Vagina (tissue), 2 donors: Measurements from ENCODE around the gene KIF11.

Experiments
- POLR2AphosphoS5 ChIP-seq, 2 donors: sonication (generic); formaldehyde crosslinking; IDR thresholded peaks; one replicate each; pipeline ENCODE4 v1.9.0; 2017; ENCODE audit warnings: antibody characterized with exemption in 2 of 2, mild to moderate bottlenecking in 2 of 2, low read depth in 1 of 2; ENCODE audit not compliant: insufficient read depth in 1 of 2
- TF ChIP-seq, protein P1 (sequence below), 3 experiments: fragments of 450-650 bp in 2 of 3; fragments of 200-600 bp in 1 of 3; sonication (generic) in 1 of 3; IDR thresholded peaks; one replicate each; pipeline ENCODE4 v1.5.1; 2017 to 2019; ENCODE audit warnings: antibody characterized with exemption in 3 of 3, mild to moderate bottlenecking in 2 of 3, moderate library complexity in 2 of 3

DNA sequence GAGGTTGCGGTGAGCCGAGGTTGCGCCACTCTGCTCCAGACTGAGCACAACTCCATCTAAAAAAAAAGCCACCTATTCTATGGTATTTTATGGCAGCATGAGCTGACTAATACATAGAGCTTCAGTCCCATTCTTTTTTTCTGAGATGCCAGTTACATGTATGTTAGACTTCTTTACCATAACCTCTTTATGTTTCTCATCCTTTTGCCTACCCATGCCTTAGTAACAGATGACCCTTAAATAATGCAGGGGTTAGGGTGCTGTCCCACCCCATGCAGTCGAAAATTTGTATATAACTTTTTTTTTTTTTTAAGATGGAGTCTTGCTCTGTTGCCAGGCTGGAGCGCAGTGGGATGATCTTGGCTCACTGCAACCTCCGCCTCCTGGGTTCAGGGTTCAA is 74.1 kb downstream of the KIF11 start:
- TF ChIP-seq, protein P1, sequence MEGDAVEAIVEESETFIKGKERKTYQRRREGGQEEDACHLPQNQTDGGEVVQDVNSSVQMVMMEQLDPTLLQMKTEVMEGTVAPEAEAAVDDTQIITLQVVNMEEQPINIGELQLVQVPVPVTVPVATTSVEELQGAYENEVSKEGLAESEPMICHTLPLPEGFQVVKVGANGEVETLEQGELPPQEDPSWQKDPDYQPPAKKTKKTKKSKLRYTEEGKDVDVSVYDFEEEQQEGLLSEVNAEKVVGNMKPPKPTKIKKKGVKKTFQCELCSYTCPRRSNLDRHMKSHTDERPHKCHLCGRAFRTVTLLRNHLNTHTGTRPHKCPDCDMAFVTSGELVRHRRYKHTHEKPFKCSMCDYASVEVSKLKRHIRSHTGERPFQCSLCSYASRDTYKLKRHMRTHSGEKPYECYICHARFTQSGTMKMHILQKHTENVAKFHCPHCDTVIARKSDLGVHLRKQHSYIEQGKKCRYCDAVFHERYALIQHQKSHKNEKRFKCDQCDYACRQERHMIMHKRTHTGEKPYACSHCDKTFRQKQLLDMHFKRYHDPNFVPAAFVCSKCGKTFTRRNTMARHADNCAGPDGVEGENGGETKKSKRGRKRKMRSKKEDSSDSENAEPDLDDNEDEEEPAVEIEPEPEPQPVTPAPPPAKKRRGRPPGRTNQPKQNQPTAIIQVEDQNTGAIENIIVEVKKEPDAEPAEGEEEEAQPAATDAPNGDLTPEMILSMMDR (IDR thresholded peaks at IDR 0.05): no peak
- no peak for TF ChIP-seq POLR2AphosphoS5 (IDR thresholded peaks at IDR 0.05; ENCODE audit: insufficient read depth in 1 of 2, low read depth in 1 of 2)
